Subcutaneous adipose tissue (tissue), 4 donors: ENCODE data around the gene HTRA1. TPM values are rescaled to one million over a fixed set of nuclear protein-coding genes. Genes with fewer than 3 reads are reported as not detected.

Experiments
- CTCF ChIP-seq: fragments of 450-650 bp; IDR thresholded peaks from one replicate; pipeline ENCODE4 v1.5.1; 2016; ENCODE audit warnings: low read depth, mild to moderate bottlenecking, control low read depth, antibody characterized with exemption, moderate library complexity
- total RNA-seq, 4 donors: library from RNA; depleted of rRNA; stranded (reverse); fragments of >200 nt; gene quantifications; one replicate each; pipeline ENCODE4 v1.1.0, GENCODE V29; 2016

The HTRA1 gene
- total RNA-seq, 4 donors from 2014 or later: 135 to 402 (median 304) TPM

- no peak for TF ChIP-seq CTCF
These were observed 48.0 kb downstream of the HTRA1 start for GRCh38 chr10:122509323-122509722.

- TF ChIP-seq CTCF: no peak
These were observed 49.0 kb downstream of the HTRA1 start for GRCh38 chr10:122510326-122510725.

GRCh38 chr10:122510736-122511135 is 49.4 kb downstream of the HTRA1 start:
- no peak for TF ChIP-seq CTCF

GRCh38 chr10:122513053-122513452 is 51.7 kb downstream of the HTRA1 start:
- no peak for TF ChIP-seq CTCF

GRCh38 chr10:122514045-122514840 is 52.9 kb downstream of the HTRA1 start:
- TF ChIP-seq CTCF: no peak

GRCh38 chr10:122515022-122515424 is 53.7 kb downstream of the HTRA1 start:
- TF ChIP-seq CTCF: no peak

GRCh38 chr10:122515588-122516231 is 54.4 kb downstream of the HTRA1 start:
- no peak for TF ChIP-seq CTCF
